HepG2 (cell line): ENCODE data around the gene CREBZF. TPM values are rescaled to one million over a fixed set of nuclear protein-coding genes. Genes with fewer than 3 reads are reported as not detected.

Experiments used
- ATAC-seq: fragments of 200-7000 bp; cut with Tn5 transposase; 3 replicates; pipeline ENCODE4 v1.9.1; 2020; ENCODE audit warnings: mild to moderate bottlenecking, moderate library complexity
- BruUV-seq: library from RNA; stranded (reverse); fragments of 400-500 nt; replicated peaks from 2 replicates; lab custom pipeline; 2021; lab: Mats Ljungman, UMichigan
- CTCF ChIA-PET: fragments of 300-600 bp; formaldehyde crosslinking; extraction: SDS; loops from one replicate; lab custom pipeline; 2021; ENCODE audit warnings: low total read pairs, inconsistent platforms, low intra/inter-chr PET ratio; lab: Yijun Ruan, JAX
- POLR2A ChIA-PET: fragments of 350-600 bp; sonication (Branson Sonifier 250); formaldehyde crosslinking; loops from one replicate; lab custom pipeline; 2020; ENCODE audit warnings: antibody characterized with exemption, inconsistent platforms; lab: Yijun Ruan, JAX
- DNase-seq: peaks from one replicate; pipeline ENCODE4 v3.0.0-alpha.2; 2015; ENCODE audit warnings: low spot score
- FAIRE-seq: peaks from 3 replicates; lab custom pipeline; 2011; peaks lifted over from hg19 to GRCh38; lab: Jason Lieb, UNC
- H2AFZ ChIP-seq: one replicate; pipeline ENCODE4 v1.6.1; 2011; ENCODE audit warnings: low read length, inconsistent platforms
- H3K27ac ChIP-seq: fragments of 300-600 bp; 3 replicates; pipeline ENCODE4 v1.8.0; 2011; ENCODE audit warnings: mixed run types, mild to moderate bottlenecking, mixed read lengths, low read length, inconsistent platforms; ENCODE audit not compliant: insufficient read depth; ENCODE audit errors: extremely low read length
- H3K27me3 ChIP-seq, 2 experiments: fragments of 200-600 bp in 1 of 2; 2 replicates in 1 of 2; 3 replicates in 1 of 2; pipeline versions ENCODE4 v1.6.0 to v1.8.0; 2011; ENCODE audit warnings: low read length in 2 of 2, mild to moderate bottlenecking in 2 of 2, moderate library complexity in 2 of 2, inconsistent platforms in 1 of 2; ENCODE audit not compliant: insufficient read depth in 2 of 2, control insufficient read depth in 1 of 2
- H3K36me3 ChIP-seq, 2 experiments: fragments of 200-600 bp in 1 of 2; replicated peaks in 1 of 2; 2 replicates in 1 of 2; 3 replicates in 1 of 2; pipeline versions ENCODE4 v1.5.1 to v1.8.0; 2011; ENCODE audit warnings: low read length in 2 of 2, inconsistent platforms in 1 of 2; ENCODE audit not compliant: insufficient read depth in 2 of 2, control insufficient read depth in 1 of 2
- H3K4me1 ChIP-seq: 2 replicates; pipeline ENCODE4 v1.5.1; 2012; ENCODE audit warnings: low read length, inconsistent platforms; ENCODE audit not compliant: insufficient read depth
- H3K4me2 ChIP-seq: 2 replicates; pipeline ENCODE4 v1.6.0; 2011; ENCODE audit warnings: low read depth, low read length, inconsistent platforms
- H3K4me3 ChIP-seq, 3 experiments: fragments of 200-600 bp in 1 of 3; sonication (generic), shearing (Covaris generic) in 1 of 3; replicated peaks in 1 of 3; 2 replicates each; pipeline ENCODE4 v1.5.1; 2011 to 2016; ENCODE audit warnings: low read length in 3 of 3, inconsistent platforms in 2 of 3, low read depth in 2 of 3, mild to moderate bottlenecking in 2 of 3, control low read depth in 1 of 3, mixed read lengths in 1 of 3; ENCODE audit not compliant: insufficient read depth in 1 of 3
- H3K79me2 ChIP-seq: one replicate; pipeline ENCODE4 v1.6.1; 2011; ENCODE audit warnings: low read length, inconsistent platforms; ENCODE audit not compliant: insufficient read depth
- H3K9ac ChIP-seq: 2 replicates; pipeline ENCODE4 v1.6.0; 2011; ENCODE audit warnings: mild to moderate bottlenecking, low read depth, low read length, inconsistent platforms; ENCODE audit not compliant: insufficient read depth
- H3K9me3 ChIP-seq: 2 replicates; pipeline ENCODE4 v1.5.1; 2012; ENCODE audit warnings: mild to moderate bottlenecking, low read length
- H4K20me1 ChIP-seq: 2 replicates; pipeline ENCODE4 v1.6.0; 2011; ENCODE audit warnings: inconsistent platforms, mild to moderate bottlenecking, low read length, moderate library complexity; ENCODE audit not compliant: insufficient read depth
- AGO1 ChIP-seq: fragments of 200-400 bp; formaldehyde crosslinking; IDR thresholded peaks from 2 replicates; pipeline ENCODE4 v1.6.1; 2017; ENCODE audit warnings: mild to moderate bottlenecking, low read depth, low read length, moderate library complexity; ENCODE audit not compliant: poor library complexity, severe bottlenecking
- ATF7-NPFF ChIP-seq: sonication (generic); formaldehyde crosslinking; IDR thresholded peaks from 2 replicates; pipeline ENCODE4 v1.8.1; 2023; ENCODE audit warnings: mild to moderate bottlenecking, low read depth, missing genetic modification reagents, moderate library complexity
- CC2D1A ChIP-seq: sonication (generic); formaldehyde crosslinking; IDR thresholded peaks from 2 replicates; pipeline ENCODE4 v1.8.1; 2023; ENCODE audit warnings: mild to moderate bottlenecking, missing genetic modification reagents
- MTA1 ChIP-seq: sonication (generic); formaldehyde crosslinking; IDR thresholded peaks from 2 replicates; pipeline ENCODE4 v1.4.0; 2020; ENCODE audit warnings: missing genetic modification reagents, mild to moderate bottlenecking, borderline replicate concordance
- RFXANK ChIP-seq: IDR thresholded peaks from 2 replicates; pipeline ENCODE4 v1.6.1; 2016
- SP2 ChIP-seq: sonication (generic); formaldehyde crosslinking; IDR thresholded peaks from 2 replicates; pipeline ENCODE4 v1.5.1; 2020; ENCODE audit warnings: mild to moderate bottlenecking, missing genetic modification reagents
- THAP11 ChIP-seq: IDR thresholded peaks from 2 replicates; pipeline ENCODE4 v1.6.1; 2016; ENCODE audit warnings: missing biosample characterization, missing genetic modification reagents
- YEATS2 ChIP-seq: sonication (generic); formaldehyde crosslinking; IDR thresholded peaks from 2 replicates; pipeline ENCODE4 v1.4.0; 2020; ENCODE audit warnings: missing genetic modification reagents, borderline replicate concordance
- YEATS4 ChIP-seq: sonication (generic); formaldehyde crosslinking; IDR thresholded peaks from 2 replicates; pipeline ENCODE4 v1.4.0; 2020; ENCODE audit warnings: missing genetic modification reagents, borderline replicate concordance
- ZNF432 ChIP-seq: sonication (generic); formaldehyde crosslinking; IDR thresholded peaks from 2 replicates; pipeline ENCODE4 v1.5.0; 2020; ENCODE audit warnings: missing genetic modification reagents, mild to moderate bottlenecking, borderline replicate concordance
- ZNF570 ChIP-seq: sonication (generic); formaldehyde crosslinking; IDR thresholded peaks from 2 replicates; pipeline ENCODE4 v1.4.0; 2020; ENCODE audit warnings: mild to moderate bottlenecking, missing genetic modification reagents, borderline replicate concordance
- ZSCAN9 ChIP-seq: IDR thresholded peaks from 2 replicates; pipeline ENCODE4 v1.6.1; 2016; ENCODE audit warnings: borderline replicate concordance
- whole genome bisulfite sequencing: methylation state at CpG from one replicate; pipeline ENCODE4 v1.1.6; 2017; ENCODE audit warnings: low lambda C conversion rate; 5-methylcytosine and 5-hydroxymethylcytosine counted together
- in situ Hi-C: cut with HindIII; loops from 2 replicates; pipeline ENCODE4 v1.10.0; 2017; ENCODE audit warnings: low pct_unique_long_range_greater_than_20kb; ENCODE audit not compliant: extremely low pct_ligation_motif_present
- intact Hi-C: fragments of 100-400 bp; cut with micrococcal nuclease; formaldehyde crosslinking; loops from one replicate; pipeline ENCODE4 v1.10.0; 2022; ENCODE audit not compliant: unreplicated experiment
- polyA plus RNA-seq, 8 experiments: library from polyadenylated mRNA; depleted of rRNA in 3 of 8; stranded (reverse) in 7 of 8; unstranded in 1 of 8; fragments of >200 nt; fragmentation: Illumina TruSeq in 4 of 8; extraction: Trizol in 4 of 8; gene quantifications; 2 replicates each; pipeline versions ENCODE4 v1.2.1 to v1.2.3, GENCODE V29; 2011 to 2016; ENCODE audit warnings: low read depth in 4 of 8, missing spikeins in 1 of 8, mixed read lengths in 1 of 8; ENCODE audit not compliant: insufficient read depth in 1 of 8
- total RNA-seq, 5 experiments: library from RNA; depleted of rRNA; stranded (reverse); fragments of >200 nt; fragmentation: Illumina TruSeq; extraction: Trizol; gene quantifications; 2 replicates each; pipeline ENCODE4 v1.2.3, GENCODE V29; 2016; ENCODE audit warnings: low read depth in 1 of 5
- TF ChIP-seq, protein P1 (sequence below): IDR thresholded peaks from 2 replicates; pipeline ENCODE4 v1.6.1; 2016; ENCODE audit warnings: mild to moderate bottlenecking, missing biosample characterization, missing genetic modification reagents
- TF ChIP-seq, protein P2 (sequence below): fragments of 450-650 bp; IDR thresholded peaks from 2 replicates; pipeline ENCODE4 v1.6.1; 2017; ENCODE audit warnings: mild to moderate bottlenecking
- TF ChIP-seq, protein P3 (sequence below): fragments of 450-650 bp; IDR thresholded peaks from 2 replicates; pipeline ENCODE4 v1.6.1; 2016
- TF ChIP-seq, protein P4 (sequence below): sonication (generic); formaldehyde crosslinking; IDR thresholded peaks from 2 replicates; pipeline ENCODE4 v1.5.1; 2020; ENCODE audit warnings: missing genetic modification reagents, mild to moderate bottlenecking, borderline replicate concordance

Gene CREBZF
- total and polyA plus RNA-seq, 2 of the 13 experiments (the other 11 are each of a cell fraction or from before 2014, with no cell fraction given) = 30.6 to 43.1 TPM

DNA sequence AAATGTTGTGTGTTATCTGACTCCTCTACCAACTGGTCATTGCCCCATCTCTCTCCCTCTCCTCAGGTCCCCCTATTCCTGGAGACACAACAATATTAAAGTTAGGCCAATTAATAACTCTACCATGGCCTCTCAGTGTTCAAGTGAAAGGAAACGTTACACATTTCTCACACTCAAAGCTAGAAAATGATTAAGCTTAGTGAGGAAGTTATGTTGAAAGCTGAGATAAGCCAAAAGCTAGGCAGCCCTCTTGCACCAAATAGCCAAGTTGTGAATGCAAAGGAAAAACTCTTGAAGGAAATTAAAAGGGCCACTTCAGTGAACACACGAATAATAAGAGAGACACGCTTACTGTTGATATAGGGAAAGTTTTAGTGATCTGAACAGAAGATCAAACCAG is 44.7 kb downstream of the CREBZF start:
- no peak overlapping the region for H3K4me3 ChIP-seq
- H3K9me3 ChIP-seq = no peaks in the 10 kb centered on the region
- intact Hi-C loops = loop anchor here (10.0 kb wide), 1 partner anchor 445 kb away; the partner anchor contains the start of gene PICALM
- no peaks in the 10 kb centered on the region for H3K36me3 ChIP-seq
- no peak for DNase-seq
- no peak for ATAC-seq
- H3K27me3 ChIP-seq = no peaks in the 10 kb centered on the region
- no peak for FAIRE-seq
- H3K79me2 ChIP-seq = no peaks in the 10 kb centered on the region
- WGBS = 57% methylated on average over 3 of the region's 3 CpGs
- peaks cover 22% of the 10 kb centered on the region for H3K4me1 ChIP-seq
- H4K20me1 ChIP-seq = no peaks in the 10 kb centered on the region
- in situ Hi-C loops = no loop called here
- BruUV-seq = no TSS peak
- H3K9ac ChIP-seq = no peak overlapping the region
- no peak overlapping the region for H2AFZ ChIP-seq
- no peak overlapping the region for H3K27ac ChIP-seq
- no peak overlapping the region for H3K4me2 ChIP-seq
- POLR2A ChIA-PET = interaction anchor here (1.1 kb wide), 1 partner anchor 27 kb away, joined by 3 read pairs; the partner anchor contains the start of gene TMEM126A
- CTCF ChIA-PET = no interaction called here
- TF ChIP-seq AGO1 (no peak), MTA1 (no peak), YEATS2 (CRISPR knock-in tag) (no peak), RFXANK (CRISPR knock-in tag) (no peak), CC2D1A (CRISPR knock-in tag) (no peak), ZNF432 (CRISPR knock-in tag) (no peak), SP2 (CRISPR knock-in tag) (no peak), YEATS4 (CRISPR knock-in tag) (no peak), ATF7-NPFF (no peak), ZNF570 (CRISPR knock-in tag) (no peak), THAP11 (no peak), ZSCAN9 (CRISPR knock-in tag) (no peak)
- TF ChIP-seq, protein P1, sequence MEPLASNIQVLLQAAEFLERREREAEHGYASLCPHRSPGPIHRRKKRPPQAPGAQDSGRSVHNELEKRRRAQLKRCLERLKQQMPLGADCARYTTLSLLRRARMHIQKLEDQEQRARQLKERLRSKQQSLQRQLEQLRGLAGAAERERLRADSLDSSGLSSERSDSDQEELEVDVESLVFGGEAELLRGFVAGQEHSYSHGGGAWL = no peak
- TF ChIP-seq, protein P2, sequence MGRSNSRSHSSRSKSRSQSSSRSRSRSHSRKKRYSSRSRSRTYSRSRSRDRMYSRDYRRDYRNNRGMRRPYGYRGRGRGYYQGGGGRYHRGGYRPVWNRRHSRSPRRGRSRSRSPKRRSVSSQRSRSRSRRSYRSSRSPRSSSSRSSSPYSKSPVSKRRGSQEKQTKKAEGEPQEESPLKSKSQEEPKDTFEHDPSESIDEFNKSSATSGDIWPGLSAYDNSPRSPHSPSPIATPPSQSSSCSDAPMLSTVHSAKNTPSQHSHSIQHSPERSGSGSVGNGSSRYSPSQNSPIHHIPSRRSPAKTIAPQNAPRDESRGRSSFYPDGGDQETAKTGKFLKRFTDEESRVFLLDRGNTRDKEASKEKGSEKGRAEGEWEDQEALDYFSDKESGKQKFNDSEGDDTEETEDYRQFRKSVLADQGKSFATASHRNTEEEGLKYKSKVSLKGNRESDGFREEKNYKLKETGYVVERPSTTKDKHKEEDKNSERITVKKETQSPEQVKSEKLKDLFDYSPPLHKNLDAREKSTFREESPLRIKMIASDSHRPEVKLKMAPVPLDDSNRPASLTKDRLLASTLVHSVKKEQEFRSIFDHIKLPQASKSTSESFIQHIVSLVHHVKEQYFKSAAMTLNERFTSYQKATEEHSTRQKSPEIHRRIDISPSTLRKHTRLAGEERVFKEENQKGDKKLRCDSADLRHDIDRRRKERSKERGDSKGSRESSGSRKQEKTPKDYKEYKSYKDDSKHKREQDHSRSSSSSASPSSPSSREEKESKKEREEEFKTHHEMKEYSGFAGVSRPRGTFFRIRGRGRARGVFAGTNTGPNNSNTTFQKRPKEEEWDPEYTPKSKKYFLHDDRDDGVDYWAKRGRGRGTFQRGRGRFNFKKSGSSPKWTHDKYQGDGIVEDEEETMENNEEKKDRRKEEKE = no peak
- TF ChIP-seq, protein P3, sequence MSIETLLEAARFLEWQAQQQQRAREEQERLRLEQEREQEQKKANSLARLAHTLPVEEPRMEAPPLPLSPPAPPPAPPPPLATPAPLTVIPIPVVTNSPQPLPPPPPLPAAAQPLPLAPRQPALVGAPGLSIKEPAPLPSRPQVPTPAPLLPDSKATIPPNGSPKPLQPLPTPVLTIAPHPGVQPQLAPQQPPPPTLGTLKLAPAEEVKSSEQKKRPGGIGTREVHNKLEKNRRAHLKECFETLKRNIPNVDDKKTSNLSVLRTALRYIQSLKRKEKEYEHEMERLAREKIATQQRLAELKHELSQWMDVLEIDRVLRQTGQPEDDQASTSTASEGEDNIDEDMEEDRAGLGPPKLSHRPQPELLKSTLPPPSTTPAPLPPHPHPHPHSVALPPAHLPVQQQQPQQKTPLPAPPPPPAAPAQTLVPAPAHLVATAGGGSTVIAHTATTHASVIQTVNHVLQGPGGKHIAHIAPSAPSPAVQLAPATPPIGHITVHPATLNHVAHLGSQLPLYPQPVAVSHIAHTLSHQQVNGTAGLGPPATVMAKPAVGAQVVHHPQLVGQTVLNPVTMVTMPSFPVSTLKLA = no peak
- TF ChIP-seq, protein P4, sequence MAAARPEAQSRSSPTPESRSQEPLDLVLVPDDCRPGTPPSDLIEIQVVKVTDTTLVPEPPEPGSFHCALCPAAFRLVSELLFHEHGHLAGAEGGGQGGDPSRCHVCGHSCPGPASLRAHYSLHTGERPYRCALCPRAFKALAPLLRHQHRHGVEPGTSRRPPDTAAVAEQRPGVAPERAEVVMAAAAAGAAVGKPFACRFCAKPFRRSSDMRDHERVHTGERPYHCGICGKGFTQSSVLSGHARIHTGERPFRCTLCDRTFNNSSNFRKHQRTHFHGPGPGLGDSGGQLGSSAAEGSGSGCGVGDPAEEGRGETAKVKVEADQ (CRISPR knock-in tag) = no peak
